ENCODE results near the gene TBC1D22B. TPM values are rescaled to one million over a fixed set of nuclear protein-coding genes. Genes with fewer than 3 reads are reported as not detected.

Gene TBC1D22B
- total and polyA plus RNA-seq, 2 of the 13 experiments (the other 11 are each of a cell fraction or from before 2014, with no cell fraction given), result 9.7 to 12.9 TPM

- H2AFZ ChIP-seq (ENCODE audit: low read length), result no peak overlapping the region
- H3K4me3 ChIP-seq (replicated peaks in 1 of 3; ENCODE audit: insufficient read depth in 1 of 3, low read depth in 2 of 3, low read length in 3 of 3), result no peak overlapping the region
- peak overlapping the region; percentile 69 for H3K27ac ChIP-seq (ENCODE audit: extremely low read length, insufficient read depth, low read length)
- peak overlapping the region; percentile 12 for H3K9ac ChIP-seq (ENCODE audit: insufficient read depth, low read depth, low read length)
- no peaks in the 10 kb centered on the region for H3K27me3 ChIP-seq (ENCODE audit: control insufficient read depth in 1 of 2, insufficient read depth in 2 of 2, low read length in 2 of 2)
- no peaks in the 10 kb centered on the region for H3K79me2 ChIP-seq (ENCODE audit: insufficient read depth, low read length)
- WGBS (ENCODE audit: low lambda C conversion rate), result 89% methylated on average over 1 of the region's 1 CpG
- in situ Hi-C loops (cut with HindIII; ENCODE audit: extremely low pct_ligation_motif_present, low pct_unique_long_range_greater_than_20kb) (no loop called here), intact Hi-C loops (cut with micrococcal nuclease; ENCODE audit: unreplicated experiment) (no loop called here)
- H3K36me3 ChIP-seq (replicated peaks in 1 of 2; ENCODE audit: control insufficient read depth in 1 of 2, insufficient read depth in 2 of 2, low read length in 2 of 2), result no peaks in the 10 kb centered on the region
- no peaks in the 10 kb centered on the region for H3K9me3 ChIP-seq (ENCODE audit: low read length)
- peak overlapping the region; percentile 37 for H3K4me2 ChIP-seq (ENCODE audit: low read depth, low read length)
- peak; percentile 82 for DNase-seq (ENCODE audit: low spot score)
- no peaks in the 10 kb centered on the region for H4K20me1 ChIP-seq (ENCODE audit: insufficient read depth, low read length)
- ATAC-seq, result peak; percentile 15; the same call in 1 of the 3 replicates
- ChIA-PET POLR2A (interaction anchor here (0.7 to 2.5 kb wide), 11 partner anchors 15 to 368 kb away, joined by 3 to 35 read pairs (median 4); partner anchors contain the start of genes C6orf89, MTCH1, PIM1 and PPIL1), CTCF (ENCODE audit: low intra/inter-chr PET ratio, low total read pairs) (no interaction called here)
- peaks cover 53% of the 10 kb centered on the region for H3K4me1 ChIP-seq (ENCODE audit: insufficient read depth, low read length)
- BruUV-seq (replicated peaks), result no TSS peak
- FAIRE-seq, result no peak
- TF ChIP-seq USF2 (IDR thresholded peaks at IDR 0.05; ENCODE audit: low read depth, low read length), result peak; percentile 49; the same call in 1 of the 2 replicates
- TF ChIP-seq USF2 (CRISPR knock-in tag; IDR thresholded peaks at IDR 0.05; ENCODE audit: borderline replicate concordance), result no peak; the same call in 1 of the 2 replicates
- TF ChIP-seq ZNF576 (CRISPR knock-in tag; IDR thresholded peaks at IDR 0.05), result no peak
- 0 out of 2 replicates have a peak, but pooled peaks have one; percentile 23 for TF ChIP-seq ZNF331 (CRISPR knock-in tag; IDR thresholded peaks at IDR 0.05)
- 0 out of 2 replicates have a peak, but pooled peaks have one; percentile 21 for TF ChIP-seq TFE3 (CRISPR knock-in tag; IDR thresholded peaks at IDR 0.05)
- TF ChIP-seq ZBTB20 (CRISPR knock-in tag; IDR thresholded peaks at IDR 0.05; ENCODE audit: borderline replicate concordance, low read depth), result no peak
- peak; percentile 60 for TF ChIP-seq NFYC (CRISPR knock-in tag; IDR thresholded peaks at IDR 0.05)
- 0 out of 2 replicates have a peak, but pooled peaks have one; percentile 10 for TF ChIP-seq ZFY (CRISPR knock-in tag; IDR thresholded peaks at IDR 0.05)
- TF ChIP-seq TFAP4 (IDR thresholded peaks at IDR 0.05; ENCODE audit: borderline replicate concordance, low read depth), result peak; percentile 72; the same call in 1 of the 2 replicates
- TF ChIP-seq SAP130 (CRISPR knock-in tag; IDR thresholded peaks at IDR 0.05; ENCODE audit: low read depth), result peak; percentile 44; the same call in 1 of the 2 replicates
- no peak for TF ChIP-seq ZNF784 (CRISPR knock-in tag; IDR thresholded peaks at IDR 0.05; ENCODE audit: borderline replicate concordance)
- peak; percentile 88 for TF ChIP-seq FOSL2 (CRISPR knock-in tag; IDR thresholded peaks at IDR 0.05)
- no peak for TF ChIP-seq ZNF343 (CRISPR knock-in tag; IDR thresholded peaks at IDR 0.05)
- TF ChIP-seq ZNF7 (CRISPR knock-in tag; IDR thresholded peaks at IDR 0.05), result peak; percentile 70
- no peak for TF ChIP-seq BCL6 (CRISPR knock-in tag; IDR thresholded peaks at IDR 0.05)
- TF ChIP-seq ZNF329 (CRISPR knock-in tag; IDR thresholded peaks at IDR 0.05; ENCODE audit: low read depth), result no peak
- TF ChIP-seq ZNF143 (CRISPR knock-in tag; IDR thresholded peaks at IDR 0.05), result peak; percentile 63
- no peak for TF ChIP-seq ZNF83 (CRISPR knock-in tag; IDR thresholded peaks at IDR 0.05; ENCODE audit: borderline replicate concordance)
- TF ChIP-seq PHF20 (CRISPR knock-in tag; IDR thresholded peaks at IDR 0.05), result no peak
- TF ChIP-seq GABPA (IDR thresholded peaks at IDR 0.05; ENCODE audit: low read depth, low read length), result no peak
- TF ChIP-seq GABPA (CRISPR knock-in tag; IDR thresholded peaks at IDR 0.05; ENCODE audit: low read depth), result 0 out of 2 replicates have a peak, but pooled peaks have one; percentile 15
These were observed 15.0 kb upstream of the TBC1D22B start for GRCh38 chr6:37242429-37243052.

Measured in HepG2 (cell line).